ENCODE measurements around the gene ABCA12.

Gene ABCA12

DNA sequence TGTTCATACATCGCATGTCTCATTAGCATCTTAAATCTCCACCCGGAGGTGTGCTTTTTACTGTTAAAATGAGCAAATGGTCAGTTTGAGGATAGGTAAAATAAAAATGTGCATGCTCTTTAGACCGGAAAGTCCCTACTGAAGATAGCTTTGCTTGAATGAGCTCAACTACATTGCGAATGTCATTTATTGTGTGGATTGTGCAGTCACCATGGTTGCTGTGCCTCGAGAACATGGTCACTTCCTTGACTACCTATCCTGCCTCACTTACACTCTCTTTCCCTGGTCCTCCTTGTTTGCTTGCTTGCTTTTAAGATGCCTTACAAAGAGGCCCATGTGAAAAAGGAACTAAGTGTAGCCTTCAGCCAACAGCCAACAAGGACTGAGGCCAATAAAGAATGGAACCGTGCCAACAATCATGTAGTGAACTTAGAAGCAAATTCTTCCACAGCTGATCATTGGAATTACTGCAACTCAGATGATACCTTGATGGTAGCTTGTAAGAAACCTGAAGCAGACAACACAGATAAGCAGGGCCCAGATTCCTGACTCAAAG, 256.7 kb downstream of the ABCA12 start:
- Mint-ChIP-seq H3K4me1 (ENCODE audit: low read depth) (no peaks in the 10 kb centered on the region), H3K36me3 (no peaks in the 10 kb centered on the region), H3K9me3 (ENCODE audit: low read depth) (no peaks in the 10 kb centered on the region), H3K27me3 (peaks cover 9% of the 10 kb centered on the region), H3K27ac (no peak overlapping the region), H3K4me3 (no peak overlapping the region)
